ENCODE results near the gene CEACAM19. TPM values are rescaled to one million over a fixed set of nuclear protein-coding genes. Genes with fewer than 3 reads are reported as not detected.

CEACAM19 gene
- total and polyA plus RNA-seq, 2 donors (not counting 3 experiments of a cell fraction or from before 2014, with no cell fraction given), result 9.9 to 14.5 TPM

- FAIRE-seq (no peak), DNase-seq (ENCODE audit: low read depth, low spot score) (no peak)
- Histone ChIP-seq H3K27ac (ENCODE audit: insufficient read depth, low read depth, low read length) (no peak overlapping the region), H3K9ac (replicated peaks; ENCODE audit: extremely low read depth, insufficient read depth, low read length) (no peak overlapping the region), H3K4me3 (replicated peaks in 1 of 3; ENCODE audit: insufficient read depth in 1 of 3, low read depth in 1 of 3, low read length in 3 of 3) (no peak overlapping the region), H3K36me3 (ENCODE audit: control insufficient read depth in 2 of 2, extremely low read depth in 1 of 2, insufficient read depth in 2 of 2, low read length in 2 of 2) (peaks cover 25 to 30% of the 10 kb centered on the region in 2 experiments), H3K4me1 (ENCODE audit: control insufficient read depth, extremely low read depth, insufficient read depth, low read length) (no peaks in the 10 kb centered on the region), H3K79me2 (ENCODE audit: control insufficient read depth, insufficient read depth, low read length) (no peaks in the 10 kb centered on the region), H4K20me1 (replicated peaks; ENCODE audit: control insufficient read depth, extremely low read depth, insufficient read depth, low read length) (no peaks in the 10 kb centered on the region), H3K27me3 (ENCODE audit: control insufficient read depth in 2 of 2, insufficient read depth in 2 of 2, low read length in 2 of 2) (no peaks in the 10 kb centered on the region), H3K4me2 (ENCODE audit: insufficient read depth, low read length) (no peak overlapping the region), H3K9me3 (replicated peaks; ENCODE audit: control insufficient read depth, insufficient read depth, low read length) (no peaks in the 10 kb centered on the region), H3K9me1 (replicated peaks; ENCODE audit: control insufficient read depth, extremely low read depth, insufficient read depth, low read length) (no peaks in the 10 kb centered on the region), H2AFZ (ENCODE audit: low read depth, low read length) (no peak overlapping the region)
- CTCF ChIA-PET, result interaction anchor here (0.7 to 13.3 kb wide), 6 partner anchors 9 to 107 kb away, joined by 3 to 272 read pairs (median 5); partner anchors contain the start of gene PVR
- BruUV-seq (replicated peaks), result no TSS peak
- intact Hi-C loops (cut with micrococcal nuclease) (no loop called here), dilution Hi-C loops (cut with MboI; ENCODE audit: extremely low pct_ligation_motif_present, low sequenced_read_pairs) (no loop called here)
- TF ChIP-seq EZH2 (IDR thresholded peaks at IDR 0.05; ENCODE audit: borderline replicate concordance, low read depth, low read length, severe bottlenecking) (no peak), JUN (IDR thresholded peaks at IDR 0.05; ENCODE audit: borderline replicate concordance, insufficient read depth, insufficient read length, low read depth) (no peak), POLR2A (IDR thresholded peaks at IDR 0.05; ENCODE audit: low read depth, low read length) (no peak), MYC (IDR thresholded peaks at IDR 0.05; ENCODE audit: low read depth, low read length) (no peak)
- TF ChIP-seq, protein P1, sequence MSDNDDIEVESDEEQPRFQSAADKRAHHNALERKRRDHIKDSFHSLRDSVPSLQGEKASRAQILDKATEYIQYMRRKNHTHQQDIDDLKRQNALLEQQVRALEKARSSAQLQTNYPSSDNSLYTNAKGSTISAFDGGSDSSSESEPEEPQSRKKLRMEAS (IDR thresholded peaks at IDR 0.05; ENCODE audit: insufficient read depth, insufficient read length), result no peak
- POLR2A ChIA-PET, result interaction anchor here (0.6 to 1.2 kb wide), 2 partner anchors 76 to 108 kb away, joined by 3 to 5 read pairs; no protein-coding TSS in a partner anchor
These were observed 7.3 kb upstream of the CEACAM19 start for GRCh38 chr19:44663996-44664395.

- H3K9me3 ChIP-seq (replicated peaks; ENCODE audit: control insufficient read depth, insufficient read depth, low read length), result no peaks in the 10 kb centered on the region
- dilution Hi-C loops (cut with MboI; ENCODE audit: extremely low pct_ligation_motif_present, low sequenced_read_pairs), result no loop called here
- H4K20me1 ChIP-seq (replicated peaks; ENCODE audit: control insufficient read depth, extremely low read depth, insufficient read depth, low read length), result no peaks in the 10 kb centered on the region
- no peaks in the 10 kb centered on the region for H3K27me3 ChIP-seq (ENCODE audit: control insufficient read depth in 2 of 2, insufficient read depth in 2 of 2, low read length in 2 of 2)
- H3K9me1 ChIP-seq (replicated peaks; ENCODE audit: control insufficient read depth, extremely low read depth, insufficient read depth, low read length), result no peaks in the 10 kb centered on the region
- no peaks in the 10 kb centered on the region for H3K4me1 ChIP-seq (ENCODE audit: control insufficient read depth, extremely low read depth, insufficient read depth, low read length)
- no peak overlapping the region for H3K4me3 ChIP-seq (replicated peaks in 1 of 3; ENCODE audit: insufficient read depth in 1 of 3, low read depth in 1 of 3, low read length in 3 of 3)
- POLR2A ChIA-PET, result no interaction called here
- intact Hi-C loops (cut with micrococcal nuclease), result no loop called here
- no peaks in the 10 kb centered on the region for H3K79me2 ChIP-seq (ENCODE audit: control insufficient read depth, insufficient read depth, low read length)
- no peak overlapping the region for H3K9ac ChIP-seq (replicated peaks; ENCODE audit: extremely low read depth, insufficient read depth, low read length)
- BruUV-seq (replicated peaks), result TSS peak; percentile 0
- FAIRE-seq (no peak), DNase-seq (ENCODE audit: low read depth, low spot score) (no peak)
- H3K36me3 ChIP-seq (ENCODE audit: control insufficient read depth in 2 of 2, extremely low read depth in 1 of 2, insufficient read depth in 2 of 2, low read length in 2 of 2), result peaks cover 20 to 26% of the 10 kb centered on the region in 2 experiments
- CTCF ChIA-PET, result interaction anchor here (1.4 to 3.0 kb wide), 2 partner anchors 11 to 106 kb away, joined by 4 to 14 read pairs; no protein-coding TSS in a partner anchor
- no peak for TF ChIP-seq POLR2AphosphoS5 (IDR thresholded peaks at IDR 0.05; ENCODE audit: insufficient read depth, low read depth, low read length)
- TF ChIP-seq, protein P2, sequence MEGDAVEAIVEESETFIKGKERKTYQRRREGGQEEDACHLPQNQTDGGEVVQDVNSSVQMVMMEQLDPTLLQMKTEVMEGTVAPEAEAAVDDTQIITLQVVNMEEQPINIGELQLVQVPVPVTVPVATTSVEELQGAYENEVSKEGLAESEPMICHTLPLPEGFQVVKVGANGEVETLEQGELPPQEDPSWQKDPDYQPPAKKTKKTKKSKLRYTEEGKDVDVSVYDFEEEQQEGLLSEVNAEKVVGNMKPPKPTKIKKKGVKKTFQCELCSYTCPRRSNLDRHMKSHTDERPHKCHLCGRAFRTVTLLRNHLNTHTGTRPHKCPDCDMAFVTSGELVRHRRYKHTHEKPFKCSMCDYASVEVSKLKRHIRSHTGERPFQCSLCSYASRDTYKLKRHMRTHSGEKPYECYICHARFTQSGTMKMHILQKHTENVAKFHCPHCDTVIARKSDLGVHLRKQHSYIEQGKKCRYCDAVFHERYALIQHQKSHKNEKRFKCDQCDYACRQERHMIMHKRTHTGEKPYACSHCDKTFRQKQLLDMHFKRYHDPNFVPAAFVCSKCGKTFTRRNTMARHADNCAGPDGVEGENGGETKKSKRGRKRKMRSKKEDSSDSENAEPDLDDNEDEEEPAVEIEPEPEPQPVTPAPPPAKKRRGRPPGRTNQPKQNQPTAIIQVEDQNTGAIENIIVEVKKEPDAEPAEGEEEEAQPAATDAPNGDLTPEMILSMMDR (IDR thresholded peaks at IDR 0.05; ENCODE audit: extremely low read depth in 1 of 2, insufficient read depth in 1 of 2, low read depth in 1 of 2, low read length in 2 of 2), result no peak
- TF ChIP-seq GATA2 (IDR thresholded peaks at IDR 0.05; ENCODE audit: insufficient read depth, insufficient read length, low read depth, low read length), result no peak
- TF ChIP-seq MYC (IDR thresholded peaks at IDR 0.05; ENCODE audit: low read depth, low read length), result no peak
- no peak for TF ChIP-seq POLR2A (IDR thresholded peaks at IDR 0.05; ENCODE audit: low read depth, low read length)
- no peak for TF ChIP-seq JUN (IDR thresholded peaks at IDR 0.05; ENCODE audit: borderline replicate concordance, insufficient read depth, insufficient read length, low read depth)
- TF ChIP-seq FOS (IDR thresholded peaks at IDR 0.05; ENCODE audit: borderline replicate concordance, insufficient read depth, low read length), result no peak
- no peak overlapping the region for H3K4me2 ChIP-seq (ENCODE audit: insufficient read depth, low read length)
- H2AFZ ChIP-seq (ENCODE audit: low read depth, low read length), result no peak overlapping the region
- no peak overlapping the region for H3K27ac ChIP-seq (ENCODE audit: insufficient read depth, low read depth, low read length)
These were observed 6.3 kb upstream of the CEACAM19 start for GRCh38 chr19:44664976-44665375.
